HepG2 (cell line): ENCODE results near the gene GRM5. TPM values are rescaled to one million over a fixed set of nuclear protein-coding genes. Genes with fewer than 3 reads are reported as not detected.
A peak's percentile ranks its signal among the peaks of the same experiment; 100 is the strongest.

Experiments
- ATAC-seq: fragments of 200-7000 bp; cut with Tn5 transposase; 3 replicates; pipeline ENCODE4 v1.9.1; 2020; ENCODE audit warnings: mild to moderate bottlenecking, moderate library complexity
- BruUV-seq: library from RNA; stranded (reverse); fragments of 400-500 nt; replicated peaks from 2 replicates; lab custom pipeline; 2021; lab: Mats Ljungman, UMichigan
- CTCF ChIA-PET: fragments of 300-600 bp; formaldehyde crosslinking; extraction: SDS; loops from one replicate; lab custom pipeline; 2021; ENCODE audit warnings: low total read pairs, inconsistent platforms, low intra/inter-chr PET ratio; lab: Yijun Ruan, JAX
- POLR2A ChIA-PET: fragments of 350-600 bp; sonication (Branson Sonifier 250); formaldehyde crosslinking; loops from one replicate; lab custom pipeline; 2020; ENCODE audit warnings: antibody characterized with exemption, inconsistent platforms; lab: Yijun Ruan, JAX
- DNase-seq: peaks from one replicate; pipeline ENCODE4 v3.0.0-alpha.2; 2015; ENCODE audit warnings: low spot score
- FAIRE-seq: peaks from 3 replicates; lab custom pipeline; 2011; peaks lifted over from hg19 to GRCh38; lab: Jason Lieb, UNC
- H2AFZ ChIP-seq: one replicate; pipeline ENCODE4 v1.6.1; 2011; ENCODE audit warnings: low read length, inconsistent platforms
- H3K27ac ChIP-seq: fragments of 300-600 bp; 3 replicates; pipeline ENCODE4 v1.8.0; 2011; ENCODE audit warnings: mixed run types, mild to moderate bottlenecking, mixed read lengths, low read length, inconsistent platforms; ENCODE audit not compliant: insufficient read depth; ENCODE audit errors: extremely low read length
- H3K27me3 ChIP-seq, 2 experiments: fragments of 200-600 bp in 1 of 2; 2 replicates in 1 of 2; 3 replicates in 1 of 2; pipeline versions ENCODE4 v1.6.0 to v1.8.0; 2011; ENCODE audit warnings: low read length in 2 of 2, mild to moderate bottlenecking in 2 of 2, moderate library complexity in 2 of 2, inconsistent platforms in 1 of 2; ENCODE audit not compliant: insufficient read depth in 2 of 2, control insufficient read depth in 1 of 2
- H3K36me3 ChIP-seq, 2 experiments: fragments of 200-600 bp in 1 of 2; replicated peaks in 1 of 2; 2 replicates in 1 of 2; 3 replicates in 1 of 2; pipeline versions ENCODE4 v1.5.1 to v1.8.0; 2011; ENCODE audit warnings: low read length in 2 of 2, inconsistent platforms in 1 of 2; ENCODE audit not compliant: insufficient read depth in 2 of 2, control insufficient read depth in 1 of 2
- H3K4me1 ChIP-seq: 2 replicates; pipeline ENCODE4 v1.5.1; 2012; ENCODE audit warnings: low read length, inconsistent platforms; ENCODE audit not compliant: insufficient read depth
- H3K4me2 ChIP-seq: 2 replicates; pipeline ENCODE4 v1.6.0; 2011; ENCODE audit warnings: low read depth, low read length, inconsistent platforms
- H3K4me3 ChIP-seq, 3 experiments: fragments of 200-600 bp in 1 of 3; sonication (generic), shearing (Covaris generic) in 1 of 3; replicated peaks in 1 of 3; 2 replicates each; pipeline ENCODE4 v1.5.1; 2011 to 2016; ENCODE audit warnings: low read length in 3 of 3, inconsistent platforms in 2 of 3, low read depth in 2 of 3, mild to moderate bottlenecking in 2 of 3, control low read depth in 1 of 3, mixed read lengths in 1 of 3; ENCODE audit not compliant: insufficient read depth in 1 of 3
- H3K79me2 ChIP-seq: one replicate; pipeline ENCODE4 v1.6.1; 2011; ENCODE audit warnings: low read length, inconsistent platforms; ENCODE audit not compliant: insufficient read depth
- H3K9ac ChIP-seq: 2 replicates; pipeline ENCODE4 v1.6.0; 2011; ENCODE audit warnings: mild to moderate bottlenecking, low read depth, low read length, inconsistent platforms; ENCODE audit not compliant: insufficient read depth
- H3K9me3 ChIP-seq: 2 replicates; pipeline ENCODE4 v1.5.1; 2012; ENCODE audit warnings: mild to moderate bottlenecking, low read length
- H4K20me1 ChIP-seq: 2 replicates; pipeline ENCODE4 v1.6.0; 2011; ENCODE audit warnings: inconsistent platforms, mild to moderate bottlenecking, low read length, moderate library complexity; ENCODE audit not compliant: insufficient read depth
- ARHGAP35 ChIP-seq: sonication (generic); formaldehyde crosslinking; IDR thresholded peaks from 2 replicates; pipeline ENCODE4 v1.9.0; 2022; ENCODE audit warnings: mild to moderate bottlenecking, inconsistent platforms, moderate library complexity, missing genetic modification reagents, borderline replicate concordance
- ATF2 ChIP-seq: sonication (generic); formaldehyde crosslinking; IDR thresholded peaks from 2 replicates; pipeline ENCODE4 v1.4.0; 2020; ENCODE audit warnings: missing genetic modification reagents
- CHD4 ChIP-seq: fragments of 200-600 bp; sonication (generic); IDR thresholded peaks from 2 replicates; pipeline ENCODE4 v1.7.0; 2017; ENCODE audit warnings: mild to moderate bottlenecking, low read length, borderline replicate concordance
- NCOA1 ChIP-seq: sonication (generic); formaldehyde crosslinking; IDR thresholded peaks from 2 replicates; pipeline ENCODE4 v1.9.0; 2021; ENCODE audit warnings: missing genetic modification reagents
- NFATC3 ChIP-seq: sonication (generic); formaldehyde crosslinking; IDR thresholded peaks from 2 replicates; pipeline ENCODE4 v1.5.1; 2020; ENCODE audit warnings: mild to moderate bottlenecking, missing genetic modification reagents
- NR1H2 ChIP-seq: sonication (generic); formaldehyde crosslinking; IDR thresholded peaks from 2 replicates; pipeline ENCODE4 v1.8.1; 2022; ENCODE audit warnings: low read depth, missing genetic modification reagents, borderline replicate concordance
- RBAK ChIP-seq: sonication (generic); formaldehyde crosslinking; IDR thresholded peaks from 2 replicates; pipeline ENCODE4 v1.5.1; 2020; ENCODE audit warnings: mild to moderate bottlenecking, missing genetic modification reagents
- RORA ChIP-seq: sonication (generic); formaldehyde crosslinking; IDR thresholded peaks from 2 replicates; pipeline ENCODE4 v1.5.0; 2020; ENCODE audit warnings: mild to moderate bottlenecking, missing genetic modification reagents, moderate library complexity
- SALL2 ChIP-seq: sonication (generic); formaldehyde crosslinking; IDR thresholded peaks from 2 replicates; pipeline ENCODE4 v1.8.1; 2023; ENCODE audit warnings: mild to moderate bottlenecking, missing genetic modification reagents, inconsistent platforms
- ZBTB7B ChIP-seq: sonication (generic); formaldehyde crosslinking; IDR thresholded peaks from 2 replicates; pipeline ENCODE4 v1.4.0; 2020; ENCODE audit warnings: missing genetic modification reagents
- ZFAT ChIP-seq: sonication (generic); formaldehyde crosslinking; conservative IDR thresholded peaks from 2 replicates; pipeline ENCODE4 v1.8.1; 2023; ENCODE audit warnings: missing genetic modification reagents, inconsistent platforms
- ZNF674 ChIP-seq: sonication (generic); formaldehyde crosslinking; IDR thresholded peaks from 2 replicates; pipeline ENCODE4 v1.5.0; 2020; ENCODE audit warnings: low read depth, mild to moderate bottlenecking, missing genetic modification reagents
- WGBS: methylation state at CpG from one replicate; pipeline ENCODE4 v1.1.6; 2017; ENCODE audit warnings: low lambda C conversion rate; 5-methylcytosine and 5-hydroxymethylcytosine counted together
- in situ Hi-C: cut with HindIII; loops from 2 replicates; pipeline ENCODE4 v1.10.0; 2017; ENCODE audit warnings: low pct_unique_long_range_greater_than_20kb; ENCODE audit not compliant: extremely low pct_ligation_motif_present
- intact Hi-C: fragments of 100-400 bp; cut with micrococcal nuclease; formaldehyde crosslinking; loops from one replicate; pipeline ENCODE4 v1.10.0; 2022; ENCODE audit not compliant: unreplicated experiment
- polyA plus RNA-seq, 8 experiments: library from polyadenylated mRNA; depleted of rRNA in 3 of 8; stranded (reverse) in 7 of 8; unstranded in 1 of 8; fragments of >200 nt; fragmentation: Illumina TruSeq in 4 of 8; extraction: Trizol in 4 of 8; gene quantifications; 2 replicates each; pipeline versions ENCODE4 v1.2.1 to v1.2.3, GENCODE V29; 2011 to 2016; ENCODE audit warnings: low read depth in 4 of 8, missing spikeins in 1 of 8, mixed read lengths in 1 of 8; ENCODE audit not compliant: insufficient read depth in 1 of 8
- total RNA-seq, 5 experiments: library from RNA; depleted of rRNA; stranded (reverse); fragments of >200 nt; fragmentation: Illumina TruSeq; extraction: Trizol; gene quantifications; 2 replicates each; pipeline ENCODE4 v1.2.3, GENCODE V29; 2016; ENCODE audit warnings: low read depth in 1 of 5
- TF ChIP-seq, protein P1 (sequence below): sonication (generic); formaldehyde crosslinking; IDR thresholded peaks from 2 replicates; pipeline ENCODE4 v1.5.0; 2020; ENCODE audit warnings: missing genetic modification reagents
- TF ChIP-seq, protein P2 (sequence below): IDR thresholded peaks from 2 replicates; pipeline ENCODE4 v1.6.1; 2016; ENCODE audit warnings: low read depth, missing genetic modification reagents, missing compliant biosample characterization
- TF ChIP-seq, protein P3 (sequence below): sonication (generic); formaldehyde crosslinking; IDR thresholded peaks from 2 replicates; pipeline ENCODE4 v1.8.1; 2023; ENCODE audit warnings: missing genetic modification reagents, mild to moderate bottlenecking, borderline replicate concordance

Gene GRM5
- total and polyA plus RNA-seq, 2 of the 13 experiments (the other 11 are each of a cell fraction or from before 2014, with no cell fraction given) = not detected

- TF ChIP-seq, protein P1, sequence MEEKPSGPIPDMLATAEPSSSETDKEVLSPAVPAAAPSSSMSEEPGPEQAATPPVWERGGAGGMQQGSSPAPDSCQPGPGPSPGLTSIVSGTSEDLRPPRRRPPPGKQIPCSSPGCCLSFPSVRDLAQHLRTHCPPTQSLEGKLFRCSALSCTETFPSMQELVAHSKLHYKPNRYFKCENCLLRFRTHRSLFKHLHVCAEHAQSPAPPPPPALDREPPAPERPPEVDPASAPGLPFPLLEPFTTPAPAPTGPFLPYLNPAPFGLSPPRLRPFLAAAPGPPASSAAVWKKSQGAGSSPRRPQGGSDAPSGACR = no peak
- TF ChIP-seq ZFAT (CRISPR knock-in tag) (no peak), NCOA1 (no peak), ARHGAP35 (CRISPR knock-in tag) (no peak), CHD4 (no peak), SALL2 (CRISPR knock-in tag) (no peak), ATF2 (CRISPR knock-in tag) (no peak), RORA (CRISPR knock-in tag) (no peak), RBAK (CRISPR knock-in tag) (no peak), NFATC3 (CRISPR knock-in tag) (no peak), ZNF674 (no peak), NR1H2 (CRISPR knock-in tag) (no peak), ZBTB7B (CRISPR knock-in tag) (no peak)
- TF ChIP-seq, protein P2, sequence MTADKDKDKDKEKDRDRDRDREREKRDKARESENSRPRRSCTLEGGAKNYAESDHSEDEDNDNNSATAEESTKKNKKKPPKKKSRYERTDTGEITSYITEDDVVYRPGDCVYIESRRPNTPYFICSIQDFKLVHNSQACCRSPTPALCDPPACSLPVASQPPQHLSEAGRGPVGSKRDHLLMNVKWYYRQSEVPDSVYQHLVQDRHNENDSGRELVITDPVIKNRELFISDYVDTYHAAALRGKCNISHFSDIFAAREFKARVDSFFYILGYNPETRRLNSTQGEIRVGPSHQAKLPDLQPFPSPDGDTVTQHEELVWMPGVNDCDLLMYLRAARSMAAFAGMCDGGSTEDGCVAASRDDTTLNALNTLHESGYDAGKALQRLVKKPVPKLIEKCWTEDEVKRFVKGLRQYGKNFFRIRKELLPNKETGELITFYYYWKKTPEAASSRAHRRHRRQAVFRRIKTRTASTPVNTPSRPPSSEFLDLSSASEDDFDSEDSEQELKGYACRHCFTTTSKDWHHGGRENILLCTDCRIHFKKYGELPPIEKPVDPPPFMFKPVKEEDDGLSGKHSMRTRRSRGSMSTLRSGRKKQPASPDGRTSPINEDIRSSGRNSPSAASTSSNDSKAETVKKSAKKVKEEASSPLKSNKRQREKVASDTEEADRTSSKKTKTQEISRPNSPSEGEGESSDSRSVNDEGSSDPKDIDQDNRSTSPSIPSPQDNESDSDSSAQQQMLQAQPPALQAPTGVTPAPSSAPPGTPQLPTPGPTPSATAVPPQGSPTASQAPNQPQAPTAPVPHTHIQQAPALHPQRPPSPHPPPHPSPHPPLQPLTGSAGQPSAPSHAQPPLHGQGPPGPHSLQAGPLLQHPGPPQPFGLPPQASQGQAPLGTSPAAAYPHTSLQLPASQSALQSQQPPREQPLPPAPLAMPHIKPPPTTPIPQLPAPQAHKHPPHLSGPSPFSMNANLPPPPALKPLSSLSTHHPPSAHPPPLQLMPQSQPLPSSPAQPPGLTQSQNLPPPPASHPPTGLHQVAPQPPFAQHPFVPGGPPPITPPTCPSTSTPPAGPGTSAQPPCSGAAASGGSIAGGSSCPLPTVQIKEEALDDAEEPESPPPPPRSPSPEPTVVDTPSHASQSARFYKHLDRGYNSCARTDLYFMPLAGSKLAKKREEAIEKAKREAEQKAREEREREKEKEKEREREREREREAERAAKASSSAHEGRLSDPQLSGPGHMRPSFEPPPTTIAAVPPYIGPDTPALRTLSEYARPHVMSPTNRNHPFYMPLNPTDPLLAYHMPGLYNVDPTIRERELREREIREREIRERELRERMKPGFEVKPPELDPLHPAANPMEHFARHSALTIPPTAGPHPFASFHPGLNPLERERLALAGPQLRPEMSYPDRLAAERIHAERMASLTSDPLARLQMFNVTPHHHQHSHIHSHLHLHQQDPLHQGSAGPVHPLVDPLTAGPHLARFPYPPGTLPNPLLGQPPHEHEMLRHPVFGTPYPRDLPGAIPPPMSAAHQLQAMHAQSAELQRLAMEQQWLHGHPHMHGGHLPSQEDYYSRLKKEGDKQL (CRISPR knock-in tag) = no peak
- TF ChIP-seq, protein P3, sequence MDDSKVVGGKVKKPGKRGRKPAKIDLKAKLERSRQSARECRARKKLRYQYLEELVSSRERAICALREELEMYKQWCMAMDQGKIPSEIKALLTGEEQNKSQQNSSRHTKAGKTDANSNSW = no peak
- TF ChIP-seq, all 625 proteins: peak for 0
Observed at GRCh38 chr11:88544656-88545280, 521.0 kb downstream of the GRM5 start.

More at GRCh38 chr11:88544656-88545280, 521.0 kb downstream of the GRM5 start:
- DNase-seq (no peak), FAIRE-seq (no peak), ATAC-seq (peak; percentile 47)
- ChIA-PET CTCF (interaction anchor here (0.6 to 2.0 kb wide), 8 partner anchors 60 to 1082 kb away, joined by 3 to 17 read pairs (median 4); no protein-coding TSS in a partner anchor), POLR2A (no interaction called here)
- H3K79me2 ChIP-seq = no peaks in the 10 kb centered on the region
- in situ Hi-C loops (loop anchor here (5.0 to 25.0 kb wide), 5 partner anchors 310 to 1190 kb away; no protein-coding TSS in a partner anchor), intact Hi-C loops (loop anchor here (1.0 to 5.0 kb wide), 5 partner anchors 59 to 822 kb away; no protein-coding TSS in a partner anchor)
- no peak overlapping the region for H3K27ac ChIP-seq
- no peaks in the 10 kb centered on the region for H3K4me1 ChIP-seq
- no peak overlapping the region for H3K4me3 ChIP-seq
- no TSS peak for BruUV-seq
- WGBS = 0% methylated on average over 2 of the region's 3 CpGs
- no peak overlapping the region for H3K4me2 ChIP-seq
- H3K9me3 ChIP-seq = no peaks in the 10 kb centered on the region
- no peaks in the 10 kb centered on the region for H3K27me3 ChIP-seq
- H2AFZ ChIP-seq = no peak overlapping the region
- no peaks in the 10 kb centered on the region for H3K36me3 ChIP-seq
- H4K20me1 ChIP-seq = no peaks in the 10 kb centered on the region
- H3K9ac ChIP-seq = no peak overlapping the region
